Subcutaneous abdominal adipose tissue (tissue), 5 donors: ENCODE data around the gene ZDHHC14.

ENCODE experiments used
- H3K27ac ChIP-seq: one replicate; pipeline ENCODE4 v1.7.0; 2013; ENCODE audit warnings: low read depth, mild to moderate bottlenecking, inconsistent platforms, low read length, moderate library complexity
- H3K27me3 ChIP-seq, 5 donors: one replicate each; pipeline ENCODE4 v1.7.0; 2013; ENCODE audit warnings: low read length in 5 of 5, inconsistent platforms in 1 of 5; ENCODE audit not compliant: control insufficient read depth in 5 of 5, insufficient read depth in 4 of 5
- H3K36me3 ChIP-seq, 5 donors: one replicate each; pipeline ENCODE4 v1.7.0; 2013; ENCODE audit warnings: low read length in 5 of 5; ENCODE audit not compliant: control insufficient read depth in 5 of 5, insufficient read depth in 5 of 5
- H3K4me1 ChIP-seq, 5 donors: one replicate each; pipeline ENCODE4 v1.7.0; 2013; ENCODE audit warnings: low read length in 5 of 5, mild to moderate bottlenecking in 3 of 5, moderate library complexity in 1 of 5; ENCODE audit not compliant: control insufficient read depth in 5 of 5, insufficient read depth in 5 of 5
- H3K4me3 ChIP-seq, 5 donors: one replicate each; pipeline ENCODE4 v1.7.0; 2013; ENCODE audit warnings: low read length in 5 of 5, low read depth in 1 of 5
- H3K9ac ChIP-seq, 5 donors: one replicate each; pipeline ENCODE4 v1.7.0; 2013; ENCODE audit warnings: low read length in 5 of 5, mild to moderate bottlenecking in 4 of 5, moderate library complexity in 3 of 5
- H3K9me3 ChIP-seq, 5 donors: one replicate each; pipeline ENCODE4 v1.7.0; 2013; ENCODE audit warnings: low read length in 5 of 5; ENCODE audit not compliant: control insufficient read depth in 5 of 5
- donor health status: healthy.
- donor health status: healthy.
- donor health status: healthy.
- donor health status: healthy.
- donor health status: healthy.

The ZDHHC14 gene

DNA sequence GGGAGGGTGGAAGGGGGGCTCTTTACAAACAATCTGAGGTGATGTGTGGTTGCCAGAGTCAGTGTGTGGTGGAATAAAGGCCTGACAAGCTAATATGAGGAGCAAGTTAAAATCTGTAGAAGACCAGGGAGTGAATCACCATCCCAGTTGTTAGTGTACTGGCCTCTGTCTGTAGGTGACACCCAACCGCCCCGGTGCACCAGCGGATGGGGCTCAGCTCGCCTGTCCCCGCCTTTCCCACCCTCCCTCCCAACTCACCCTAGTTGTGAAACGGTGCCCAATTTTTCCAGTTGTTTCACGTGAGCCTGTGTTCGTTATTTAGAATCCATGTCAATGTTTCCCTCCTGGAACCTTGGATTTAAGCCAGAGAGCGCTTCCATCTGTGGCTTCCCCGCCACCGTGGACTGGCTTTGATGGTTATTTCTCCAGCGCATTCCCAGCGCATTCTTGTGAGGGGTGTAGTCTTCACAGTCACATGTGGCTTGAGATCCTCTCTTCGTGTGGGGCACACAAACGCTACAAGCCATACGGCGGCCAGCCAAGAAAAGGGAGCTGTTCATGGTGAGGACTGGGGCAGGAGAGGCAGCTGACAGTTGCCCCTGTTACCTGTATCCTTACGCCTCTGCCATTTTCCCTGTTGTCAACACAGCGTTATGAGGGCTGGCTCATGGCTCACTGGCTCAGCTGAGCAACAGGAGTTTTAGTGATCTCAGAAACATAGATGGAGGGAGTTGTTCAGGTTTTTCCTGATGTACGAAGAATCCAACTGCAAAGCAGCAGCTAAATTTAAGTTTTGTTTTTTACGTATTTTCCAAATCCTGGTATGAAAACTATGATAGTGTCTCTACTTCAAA lies 137.6 kb downstream of the ZDHHC14 start:
- Histone ChIP-seq H3K4me1 (no peaks in the 10 kb centered on the region), H3K9ac (no peak overlapping the region), H3K9me3 (no peaks in the 10 kb centered on the region), H3K4me3 (no peak overlapping the region), H3K36me3 (no peaks in the 10 kb centered on the region), H3K27me3 (peaks cover 0 to 17% (median 4%) of the 10 kb centered on the region in 5 donors), H3K27ac (no peak overlapping the region)

DNA sequence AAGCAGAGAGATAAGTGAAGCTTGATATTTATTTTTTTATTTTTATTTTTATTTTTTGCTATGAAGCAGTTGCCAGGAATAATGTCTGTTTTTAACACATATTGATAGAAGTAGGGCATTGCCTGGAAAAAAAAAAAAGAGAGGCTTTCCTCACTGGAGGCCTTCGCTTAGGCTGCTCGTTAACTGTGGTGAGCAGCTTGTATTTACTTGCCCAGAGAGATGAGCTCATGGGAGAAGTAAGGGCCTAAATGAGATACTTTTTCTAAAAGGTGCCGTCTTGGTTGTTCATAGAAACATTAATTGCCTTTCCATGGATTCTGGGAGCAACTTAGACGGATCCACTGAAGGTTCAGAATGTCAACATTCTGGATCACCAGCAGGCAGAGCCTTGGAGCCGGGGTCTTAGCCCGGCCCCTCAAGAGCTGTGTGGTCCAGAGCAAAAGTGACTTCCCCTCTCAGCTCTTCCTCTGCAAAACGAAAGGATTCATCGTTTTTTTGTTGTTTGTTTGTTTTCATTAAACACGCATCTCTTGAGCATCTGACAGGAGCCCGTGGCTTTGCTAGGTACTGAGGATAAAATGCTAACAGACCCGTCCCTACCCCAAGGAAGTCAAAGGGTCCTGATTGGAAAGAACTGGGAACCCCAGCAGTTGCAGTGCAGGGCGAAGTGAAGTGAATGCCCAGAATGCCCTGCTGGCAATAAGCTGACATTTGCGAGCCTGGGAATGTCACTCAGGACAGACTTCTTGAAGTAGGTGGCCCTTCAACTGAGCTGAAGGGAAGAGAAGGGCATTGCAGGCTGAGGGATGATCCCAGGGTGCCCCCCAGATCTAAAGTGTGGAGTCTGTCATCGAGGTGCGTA lies 138.5 kb downstream of the ZDHHC14 start:
- H3K9me3 ChIP-seq = no peaks in the 10 kb centered on the region
- no peaks in the 10 kb centered on the region for H3K4me1 ChIP-seq
- no peak overlapping the region for H3K9ac ChIP-seq
- peaks cover 0 to 17% (median 4%) of the 10 kb centered on the region in 5 donors for H3K27me3 ChIP-seq
- no peak overlapping the region for H3K4me3 ChIP-seq
- H3K36me3 ChIP-seq = no peaks in the 10 kb centered on the region
- H3K27ac ChIP-seq = no peak overlapping the region

DNA sequence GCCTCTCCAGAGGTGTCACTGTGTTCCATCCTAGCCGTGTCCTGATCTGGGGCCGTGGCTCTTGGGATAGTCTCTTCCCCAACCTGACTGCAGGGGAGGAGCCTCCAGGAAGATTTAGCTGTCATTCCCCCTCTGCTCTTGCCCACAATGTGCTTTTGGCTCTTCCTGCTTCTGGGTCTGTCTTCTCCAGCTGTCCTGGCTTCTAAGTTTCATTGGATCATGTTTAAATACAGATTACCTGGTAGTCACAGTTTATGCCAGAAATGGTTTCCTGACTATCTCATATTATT lies 139.1 kb downstream of the ZDHHC14 start:
- Histone ChIP-seq H3K27me3 (peaks cover 0 to 17% (median 5%) of the 10 kb centered on the region in 5 donors), H3K9ac (no peak overlapping the region), H3K4me3 (no peak overlapping the region), H3K36me3 (no peaks in the 10 kb centered on the region), H3K27ac (no peak overlapping the region), H3K9me3 (no peaks in the 10 kb centered on the region), H3K4me1 (no peaks in the 10 kb centered on the region)

DNA sequence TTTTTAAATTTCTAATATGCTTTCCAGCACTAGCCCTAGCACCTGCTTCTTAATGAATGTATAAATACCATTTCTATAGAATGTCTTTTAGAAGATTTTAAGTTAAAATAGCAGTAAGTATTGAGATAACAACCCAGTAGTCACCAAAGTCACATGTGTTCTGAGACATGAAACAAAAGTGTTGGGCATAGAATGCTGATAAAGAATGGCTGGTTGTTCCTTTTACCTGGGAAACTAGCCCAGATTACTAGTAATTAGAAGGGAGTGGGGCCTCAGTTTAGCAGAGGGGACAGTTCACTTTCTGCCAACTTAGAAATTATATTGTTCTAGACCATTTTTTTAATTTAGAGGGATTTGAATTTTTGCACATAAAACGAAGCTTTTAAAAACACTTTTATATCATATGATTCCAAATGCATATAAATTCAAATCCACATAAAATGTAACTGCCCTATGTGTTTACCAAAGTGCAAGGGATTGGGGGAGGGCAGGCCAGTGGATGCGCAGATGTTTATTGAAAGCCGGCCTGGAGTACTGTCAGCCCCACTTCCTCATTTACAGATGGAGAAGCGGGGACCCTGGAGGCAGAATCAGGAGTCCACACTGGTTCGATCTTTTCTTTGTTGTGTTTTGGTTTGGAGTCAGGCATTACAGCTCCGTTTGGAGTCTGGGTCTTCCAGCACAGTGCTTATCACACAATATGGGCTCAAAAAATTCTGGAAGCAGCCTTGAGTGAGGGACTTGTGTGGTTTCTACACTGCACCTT lies 139.8 kb downstream of the ZDHHC14 start:
- Histone ChIP-seq H3K9me3 (no peaks in the 10 kb centered on the region), H3K27me3 (peaks cover 0 to 22% (median 5%) of the 10 kb centered on the region in 5 donors), H3K4me1 (no peaks in the 10 kb centered on the region), H3K9ac (no peak overlapping the region), H3K4me3 (no peak overlapping the region), H3K36me3 (no peaks in the 10 kb centered on the region), H3K27ac (no peak overlapping the region)

DNA sequence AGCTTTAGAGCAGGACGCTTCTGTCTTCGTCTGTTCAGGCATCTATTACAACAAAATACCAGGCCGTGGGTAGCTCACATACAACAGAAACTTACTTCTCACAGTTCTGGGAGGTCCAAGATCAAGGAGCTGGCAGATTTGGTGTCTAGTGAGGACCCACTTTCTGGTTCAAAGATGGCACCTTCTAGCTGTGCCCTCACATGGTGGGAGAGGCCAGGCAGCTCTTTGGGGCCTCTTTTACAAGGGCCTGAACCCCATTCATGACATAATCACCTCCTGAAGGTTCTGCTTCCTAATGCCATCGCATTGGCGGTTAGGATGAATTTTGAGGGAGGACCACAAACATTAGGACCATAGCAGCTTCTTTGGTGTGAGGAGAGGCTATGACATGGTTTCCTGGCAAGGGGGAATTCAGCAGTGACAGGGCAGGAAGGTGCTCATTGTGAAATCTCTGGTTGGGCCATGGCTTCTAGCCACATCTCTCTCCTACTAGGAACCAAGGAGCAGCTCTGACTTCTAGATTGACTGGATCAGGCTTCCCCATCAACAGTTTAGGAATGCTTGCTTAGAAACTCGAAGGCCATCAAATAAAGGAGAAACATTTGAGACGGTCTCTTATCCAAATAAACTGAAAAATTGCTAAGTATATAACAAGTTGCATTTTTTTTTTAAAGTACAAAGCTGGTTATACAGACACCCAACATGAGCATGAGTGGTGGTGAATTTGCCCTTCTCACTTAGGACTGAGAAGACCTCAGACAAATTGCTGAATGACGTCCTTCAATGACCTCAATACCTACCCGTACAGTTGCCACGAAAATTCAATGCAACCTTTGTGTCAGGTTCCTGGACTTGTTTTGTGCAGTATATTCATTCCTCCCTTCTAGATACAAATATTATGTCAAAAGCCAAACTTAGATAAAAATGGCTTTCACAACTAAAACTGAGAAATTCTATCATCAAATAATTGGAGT lies 140.7 kb downstream of the ZDHHC14 start:
- Histone ChIP-seq H3K9ac (no peak overlapping the region), H3K9me3 (no peaks in the 10 kb centered on the region), H3K27ac (no peak overlapping the region), H3K27me3 (peaks cover 0 to 24% (median 5%) of the 10 kb centered on the region in 5 donors), H3K4me1 (peaks cover 0 to 2% (median 0%) of the 10 kb centered on the region in 5 donors), H3K36me3 (no peaks in the 10 kb centered on the region), H3K4me3 (no peak overlapping the region)

DNA sequence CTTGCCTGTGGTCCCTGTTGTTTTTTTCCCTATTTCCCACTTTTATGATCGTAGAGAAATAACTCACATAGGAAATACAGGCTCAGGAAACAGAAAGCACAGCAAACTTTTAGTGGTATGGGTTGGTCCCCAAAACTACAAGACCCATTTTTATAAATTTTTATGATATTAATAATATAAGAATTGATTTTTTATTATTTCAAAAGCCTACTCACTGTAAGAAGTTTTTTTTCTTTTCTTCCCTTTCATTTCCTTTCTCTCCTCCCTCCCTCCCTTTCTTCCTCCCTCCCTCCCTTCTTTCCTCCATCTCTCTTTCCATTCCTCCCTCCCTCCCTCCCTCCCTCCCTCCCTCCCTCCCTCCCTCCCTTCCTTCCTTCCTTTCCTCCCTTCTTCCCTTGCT lies 141.5 kb downstream of the ZDHHC14 start:
- peaks cover 0 to 10% (median 8%) of the 10 kb centered on the region in 5 donors for H3K4me1 ChIP-seq
- peaks cover 0 to 24% (median 5%) of the 10 kb centered on the region in 5 donors for H3K27me3 ChIP-seq
- H3K27ac ChIP-seq = no peak overlapping the region
- H3K36me3 ChIP-seq = no peaks in the 10 kb centered on the region
- H3K4me3 ChIP-seq = no peak overlapping the region
- H3K9me3 ChIP-seq = no peaks in the 10 kb centered on the region
- H3K9ac ChIP-seq = no peak overlapping the region

DNA sequence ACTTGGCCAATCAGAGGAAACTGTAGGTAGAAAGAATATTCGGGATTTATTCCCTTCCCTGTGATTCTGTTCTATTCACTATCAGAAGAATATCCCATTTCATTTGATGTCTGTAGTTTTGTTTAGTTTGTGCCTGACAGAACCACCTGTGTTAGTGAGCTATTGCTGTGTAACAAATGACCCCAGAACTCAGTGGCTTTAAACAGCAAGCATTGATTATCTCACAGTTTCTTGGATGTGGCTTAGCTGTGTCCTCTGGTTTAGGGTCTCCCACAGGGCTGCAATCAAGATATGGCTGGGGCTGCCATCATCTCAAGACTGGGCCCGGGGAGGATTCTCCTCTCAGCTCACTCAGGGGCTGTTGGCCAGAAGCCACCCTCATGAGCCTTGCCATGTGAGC lies 143.7 kb downstream of the ZDHHC14 start:
- Histone ChIP-seq H3K4me3 (no peak overlapping the region), H3K4me1 (peaks cover 0 to 28% (median 26%) of the 10 kb centered on the region in 5 donors), H3K27me3 (peaks cover 0 to 19% (median 5%) of the 10 kb centered on the region in 5 donors), H3K9ac (no peak overlapping the region), H3K36me3 (no peaks in the 10 kb centered on the region), H3K27ac (no peak overlapping the region), H3K9me3 (no peaks in the 10 kb centered on the region)

DNA sequence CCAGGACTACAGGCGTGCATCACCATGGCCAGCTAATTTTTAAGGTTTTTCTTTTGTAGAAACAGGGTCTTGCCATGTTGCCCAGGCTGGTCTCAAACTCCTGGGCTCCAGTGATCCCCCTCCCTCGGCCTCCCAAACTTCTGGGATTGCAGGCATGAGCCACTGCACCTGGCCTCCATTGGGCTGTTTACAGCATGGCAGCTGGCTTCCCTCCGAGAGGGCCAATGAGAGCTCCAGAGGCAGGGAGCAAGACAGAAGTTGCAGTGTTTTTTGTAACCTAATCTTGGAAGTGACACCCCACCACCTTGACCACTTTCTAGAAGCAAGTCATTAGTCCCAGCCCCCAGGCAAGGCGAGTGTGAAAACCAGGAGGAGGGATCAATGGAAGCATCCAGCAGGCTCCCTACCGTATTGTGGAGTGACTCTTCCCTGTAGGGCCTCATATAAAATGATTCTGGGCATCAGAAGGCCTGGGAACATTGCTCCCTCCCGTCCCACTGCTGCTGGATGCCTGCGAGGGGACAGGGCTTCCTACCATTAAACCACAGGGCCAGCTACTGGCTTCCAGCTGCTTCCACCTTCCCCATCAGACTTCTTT lies 144.4 kb downstream of the ZDHHC14 start:
- Histone ChIP-seq H3K4me3 (no peak overlapping the region), H3K27ac (no peak overlapping the region), H3K36me3 (no peaks in the 10 kb centered on the region), H3K4me1 (peaks cover 0 to 31% (median 26%) of the 10 kb centered on the region in 5 donors), H3K9ac (no peak overlapping the region), H3K27me3 (peaks cover 0 to 15% (median 2%) of the 10 kb centered on the region in 5 donors), H3K9me3 (no peaks in the 10 kb centered on the region)
